TTC549 (cell line): ENCODE results near the gene NEK6.

Source experiments
- FAIRE-seq: peaks from 2 replicates; lab custom pipeline; 2012; peaks lifted over from hg19 to GRCh38; lab: Jason Lieb, UNC

NEK6 gene

DNA sequence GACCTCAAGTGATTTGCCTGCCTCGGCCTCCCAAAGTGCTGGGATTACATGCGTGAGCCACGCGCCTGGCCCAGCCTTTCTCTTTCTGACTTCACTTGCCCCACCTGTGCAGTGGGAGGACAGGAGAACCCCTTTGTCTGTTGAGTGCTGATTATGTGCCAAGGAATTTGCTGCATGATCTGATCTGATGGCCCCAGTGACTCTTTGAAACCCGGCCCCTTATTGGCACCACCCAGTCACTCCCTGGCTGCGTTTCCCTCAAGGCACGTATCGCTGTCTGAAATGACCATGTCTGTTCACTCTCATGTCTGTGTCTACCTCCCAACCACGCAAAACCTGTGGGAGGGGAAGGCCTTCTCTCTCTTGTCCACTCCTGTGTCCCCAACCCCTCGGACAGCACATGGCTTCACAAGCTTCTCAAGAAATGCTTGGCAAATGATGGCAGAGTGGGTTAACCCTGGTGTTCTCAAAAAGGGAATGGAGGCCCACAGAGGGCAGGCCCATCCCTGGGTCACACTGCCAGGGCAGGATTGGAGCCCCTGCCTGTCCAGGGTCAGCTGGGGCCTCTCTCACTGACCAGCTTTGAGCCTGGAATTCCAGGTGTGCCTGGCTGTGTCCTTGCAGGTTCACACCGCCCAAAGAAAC is 21.9 kb downstream of the NEK6 start:
- FAIRE-seq = no peak

DNA sequence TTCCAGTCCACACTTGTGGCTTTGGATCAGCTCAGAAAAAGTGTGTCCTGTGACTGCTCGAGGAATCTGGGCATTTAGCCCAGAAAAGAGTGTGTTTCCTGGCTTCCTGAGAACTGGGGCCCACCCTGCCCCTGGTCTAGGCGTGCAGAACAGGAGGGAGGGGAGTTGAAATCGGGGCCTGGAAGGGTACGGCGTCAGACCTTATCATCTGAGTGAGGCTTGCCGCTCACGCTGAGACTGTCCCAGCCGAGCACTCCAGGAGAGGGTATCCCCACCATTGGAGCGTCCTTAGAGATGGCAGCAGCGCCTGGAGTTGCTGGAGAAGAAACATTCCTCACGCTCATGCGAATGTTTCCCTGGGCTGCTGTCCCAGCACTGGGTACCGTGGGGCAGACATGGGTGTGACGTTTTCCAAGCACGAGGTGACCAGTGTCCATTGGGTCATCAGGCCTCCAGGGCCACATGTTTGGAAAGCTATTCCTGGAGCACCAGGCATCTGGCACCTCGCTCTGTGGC is 22.5 kb downstream of the NEK6 start:
- no peak for FAIRE-seq

DNA sequence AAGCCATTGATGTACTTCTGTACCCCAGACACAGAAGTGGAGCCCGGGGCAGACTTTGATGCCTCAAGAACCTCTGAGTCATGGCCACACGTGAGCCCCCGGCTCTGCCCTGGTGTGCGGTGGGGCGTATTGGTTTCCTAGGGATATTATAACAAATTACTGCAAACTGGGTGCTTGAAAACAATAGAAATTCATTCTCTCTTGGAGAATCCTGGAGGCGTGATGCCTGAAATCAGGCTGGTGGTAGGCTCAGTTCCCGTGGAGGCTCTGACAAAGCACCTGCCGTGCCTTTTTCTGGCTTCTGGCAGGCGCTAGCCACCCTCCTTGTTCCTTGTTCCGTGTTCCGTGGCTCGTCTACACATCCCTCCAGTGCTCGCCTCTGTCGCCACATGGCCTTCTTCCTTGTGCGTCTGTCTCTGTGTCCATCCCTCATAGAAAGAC is 24.2 kb downstream of the NEK6 start:
- FAIRE-seq = no peak

DNA sequence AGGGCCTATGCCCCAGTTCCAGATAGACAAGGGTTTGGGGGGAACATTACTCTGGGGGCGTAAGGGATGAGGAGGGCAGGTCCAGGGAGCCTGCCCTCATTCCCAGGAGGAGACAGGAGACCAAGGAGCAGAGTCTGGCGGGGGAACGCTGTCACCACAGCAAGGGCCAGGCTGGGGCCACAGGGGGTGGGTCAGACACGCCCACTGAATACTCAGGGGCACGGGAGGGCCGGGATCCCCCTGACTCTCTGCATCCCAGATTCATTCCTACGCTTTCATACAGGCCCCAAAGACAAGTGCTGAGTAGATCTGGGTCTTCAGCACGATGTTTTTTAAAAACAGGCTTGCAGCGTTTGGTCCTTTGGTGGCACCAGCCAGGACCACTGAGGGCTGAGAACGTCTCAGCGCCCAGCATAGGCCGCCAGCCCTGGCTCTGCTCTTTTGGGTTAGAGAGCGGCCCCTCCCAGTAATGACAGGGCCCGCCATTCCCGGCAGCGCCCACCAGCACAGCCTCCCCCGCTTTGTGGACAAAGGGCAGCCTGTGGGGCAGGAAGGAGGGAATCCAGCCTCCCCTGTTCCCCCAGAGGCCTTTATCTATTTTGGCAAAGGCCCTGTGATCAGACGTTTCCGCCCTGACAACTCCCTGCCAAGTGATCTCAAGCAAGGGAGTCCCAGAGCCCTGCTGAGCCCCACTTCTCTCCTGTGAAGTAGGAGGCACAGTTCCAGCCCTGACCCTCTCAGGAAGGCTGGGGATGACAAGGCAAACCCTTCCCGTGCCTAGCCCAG is 24.9 kb downstream of the NEK6 start:
- no peak for FAIRE-seq

- FAIRE-seq = no peak
Observed at GRCh38 chr9:124283228-124283814, 25.6 kb downstream of the NEK6 start.

DNA sequence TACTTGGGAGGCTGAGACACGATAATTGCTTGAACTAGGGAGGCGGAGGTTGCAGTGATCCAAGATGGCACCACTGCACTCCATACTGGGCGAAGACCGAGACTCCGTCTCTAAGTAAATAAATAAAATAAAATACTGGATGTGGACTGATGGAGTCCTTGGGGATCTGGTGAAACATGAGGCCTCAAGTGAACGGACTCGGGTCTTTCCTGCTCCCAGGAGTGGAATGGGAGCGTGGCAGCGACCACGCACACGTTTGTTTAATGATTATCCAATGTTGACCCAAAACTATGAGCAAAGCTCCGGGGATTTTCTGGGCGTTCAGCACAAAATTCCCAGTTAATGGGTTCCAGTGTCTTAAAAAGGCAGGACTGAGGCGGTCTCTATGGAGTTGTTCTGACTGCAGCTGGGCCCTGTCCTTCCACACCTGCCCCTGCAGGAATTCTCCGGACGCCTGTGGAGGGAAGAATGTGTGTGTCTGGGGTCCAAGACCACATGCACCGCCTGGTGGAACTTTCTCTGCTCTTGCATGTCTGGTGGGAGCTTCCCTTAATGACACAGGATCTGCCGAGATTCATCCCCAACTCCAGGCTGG is 26.6 kb downstream of the NEK6 start:
- FAIRE-seq = no peak

DNA sequence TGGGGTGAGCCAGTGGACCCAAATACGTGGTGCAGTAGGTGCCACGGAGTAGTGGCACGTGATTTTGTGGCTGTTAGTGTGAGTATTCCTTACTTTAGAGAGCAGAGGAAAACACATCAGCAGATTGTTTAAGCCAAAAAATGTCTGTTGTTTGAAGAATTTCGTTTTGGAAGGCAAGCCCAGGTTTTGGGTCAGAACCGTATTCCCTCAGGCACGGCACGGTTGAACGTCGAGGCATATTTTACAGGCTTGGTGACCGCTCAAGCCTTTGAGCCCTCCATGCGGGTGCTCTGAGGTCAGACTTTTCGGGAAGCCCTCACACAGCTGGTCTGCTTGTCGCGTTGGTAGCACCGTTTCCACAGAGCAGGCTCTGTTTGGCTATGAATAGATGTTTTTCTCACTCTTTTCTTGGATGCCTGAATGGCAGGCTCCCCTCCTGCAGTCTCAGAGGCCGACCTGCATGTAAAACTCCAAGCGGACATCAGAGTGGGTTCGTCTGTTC is 27.2 kb downstream of the NEK6 start:
- no peak for FAIRE-seq

DNA sequence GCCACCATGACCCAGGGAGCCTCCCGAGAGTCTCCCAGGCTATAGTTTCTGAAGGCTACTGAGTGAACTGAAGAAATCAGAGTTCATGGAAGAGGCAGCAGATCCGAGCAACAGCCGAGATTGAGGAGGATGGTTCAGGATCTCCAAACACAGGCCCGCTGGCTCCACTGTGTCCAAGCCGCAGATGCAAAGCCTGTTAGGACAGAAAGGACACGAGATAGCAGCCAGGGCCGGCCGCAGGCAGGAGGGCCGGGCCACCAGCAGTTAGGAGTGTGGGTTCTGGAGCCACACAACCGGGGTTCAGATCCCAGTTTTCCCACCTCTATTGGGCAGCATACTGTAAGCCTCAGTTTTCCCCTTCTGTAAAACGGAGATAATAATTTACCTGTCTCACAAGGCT is 27.7 kb downstream of the NEK6 start:
- FAIRE-seq = no peak

DNA sequence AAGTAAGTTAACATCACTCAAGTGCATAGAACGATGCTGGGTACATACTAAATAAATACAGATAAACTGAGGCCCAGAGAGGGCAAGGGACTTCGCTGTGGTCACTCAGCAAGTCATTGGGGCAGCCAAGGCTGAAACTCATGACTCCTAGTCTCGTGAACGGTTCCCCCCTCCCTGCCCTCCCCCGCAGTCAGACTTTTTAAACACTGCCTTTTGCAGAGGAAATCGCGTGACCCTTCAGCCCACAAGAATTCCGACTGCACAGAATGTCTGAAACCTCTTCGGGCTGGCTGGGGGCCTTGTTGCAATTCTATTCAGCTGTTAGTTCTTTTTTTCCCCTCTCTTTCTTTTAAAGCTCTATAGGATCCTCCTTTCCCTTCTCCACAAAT is 28.1 kb downstream of the NEK6 start:
- FAIRE-seq = no peak

DNA sequence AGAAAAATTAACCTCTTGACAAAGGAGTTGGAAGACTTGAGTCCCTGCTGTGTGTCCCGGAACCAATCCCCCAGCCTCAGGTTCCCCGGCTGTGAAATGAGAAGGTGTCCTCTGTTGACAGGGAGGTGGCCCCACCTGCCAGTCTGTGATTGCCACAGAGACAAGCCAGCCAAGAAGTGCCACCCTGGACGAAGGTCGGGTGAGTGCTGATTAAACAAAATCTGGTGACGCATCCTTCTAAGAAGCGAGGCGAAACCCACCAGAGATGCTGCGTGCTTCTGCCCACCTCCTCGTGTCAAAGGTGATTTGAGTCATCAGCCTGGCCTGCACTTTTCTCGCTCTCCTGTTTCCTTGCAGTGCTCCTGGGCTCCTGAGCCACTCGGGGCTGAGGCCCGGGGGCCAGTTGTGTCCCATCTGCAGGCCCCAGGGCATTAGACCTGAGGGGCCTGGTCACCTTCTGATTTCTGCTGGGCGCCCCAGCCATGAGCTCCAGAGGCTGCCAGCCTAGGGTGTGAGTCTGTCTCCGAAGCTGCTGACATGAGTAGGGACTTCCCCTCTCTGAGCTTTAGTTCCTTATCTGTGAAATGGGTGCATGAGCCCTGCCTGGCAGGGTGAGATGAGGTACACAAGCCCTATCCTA is 28.7 kb downstream of the NEK6 start:
- no peak for FAIRE-seq

DNA sequence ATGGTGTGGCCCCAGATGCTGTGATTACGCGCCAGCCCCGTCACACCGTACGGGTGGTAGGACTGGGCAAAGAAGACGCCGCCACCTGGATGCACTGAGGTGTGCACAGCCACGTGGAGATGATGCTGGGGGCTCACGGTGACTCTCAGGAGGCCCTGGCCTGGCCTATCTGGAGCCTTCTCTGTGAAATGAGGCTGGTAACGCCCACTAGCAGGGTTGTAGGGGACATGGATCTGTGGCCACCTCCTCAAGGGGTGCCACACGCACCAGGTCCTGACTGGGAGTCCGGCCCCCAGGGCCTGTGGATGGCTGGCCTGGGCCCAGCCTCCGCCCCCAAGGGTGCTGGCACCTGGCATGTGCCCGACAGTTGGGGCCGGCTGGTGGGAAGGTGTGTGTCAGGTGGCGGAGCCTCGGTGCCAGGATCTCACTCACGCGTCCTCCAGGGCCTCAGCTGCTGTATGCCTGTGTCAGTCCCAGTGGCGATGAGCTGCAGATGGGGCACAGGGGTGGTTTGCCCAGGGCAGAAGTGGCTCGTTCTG is 32.4 kb downstream of the NEK6 start:
- no peak for FAIRE-seq

GRCh38 chr9:124290743-124291554 is 33.2 kb downstream of the NEK6 start:
- FAIRE-seq = no peak

GRCh38 chr9:124291801-124292396 is 34.1 kb downstream of the NEK6 start:
- no peak for FAIRE-seq

DNA sequence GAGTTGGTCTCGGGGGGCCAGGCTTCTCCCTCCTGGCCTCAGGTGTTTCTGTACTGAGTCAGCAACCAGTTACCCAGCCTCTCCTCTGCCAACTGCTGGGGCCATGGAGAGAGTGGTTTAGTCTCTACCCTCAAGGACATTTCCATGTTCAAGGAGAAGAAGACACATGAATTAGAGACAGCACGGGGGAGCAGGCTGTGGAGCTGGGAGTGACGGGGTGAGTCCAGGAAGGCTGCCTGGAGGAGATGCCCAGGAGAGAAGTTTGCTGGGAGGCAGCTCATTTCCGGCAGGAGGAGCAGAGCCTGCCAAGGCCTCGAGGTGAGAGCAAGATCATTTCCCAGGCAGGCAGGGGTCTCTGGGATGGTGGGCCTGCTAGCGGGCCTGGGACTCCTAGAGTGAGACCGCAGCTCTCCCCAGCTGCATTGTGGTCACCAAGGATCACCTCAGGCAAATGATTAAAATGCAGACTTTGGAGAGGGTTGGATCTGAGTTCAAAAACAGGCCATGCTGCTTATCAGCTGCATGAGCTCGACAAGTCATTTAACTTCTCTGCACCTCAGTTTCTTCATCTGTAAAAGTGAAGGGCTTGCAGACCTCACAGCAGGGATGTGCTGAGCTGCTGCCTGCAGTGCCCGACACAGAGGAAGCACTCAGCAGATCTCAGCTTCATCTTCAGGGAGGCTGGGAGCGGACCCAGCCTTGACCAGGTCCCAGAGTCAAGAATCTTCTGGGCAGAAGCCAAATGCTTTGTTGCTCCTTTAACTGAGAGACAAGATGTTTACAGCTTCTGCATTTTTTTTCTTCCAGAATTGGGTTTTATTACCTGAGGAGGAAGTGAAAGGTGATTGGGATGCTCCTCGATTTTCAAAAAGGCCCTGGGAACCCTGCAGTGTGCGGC is 35.2 kb downstream of the NEK6 start:
- no peak for FAIRE-seq

- FAIRE-seq = no peak
Observed at GRCh38 chr9:124293718-124294506, 36.2 kb downstream of the NEK6 start.

DNA sequence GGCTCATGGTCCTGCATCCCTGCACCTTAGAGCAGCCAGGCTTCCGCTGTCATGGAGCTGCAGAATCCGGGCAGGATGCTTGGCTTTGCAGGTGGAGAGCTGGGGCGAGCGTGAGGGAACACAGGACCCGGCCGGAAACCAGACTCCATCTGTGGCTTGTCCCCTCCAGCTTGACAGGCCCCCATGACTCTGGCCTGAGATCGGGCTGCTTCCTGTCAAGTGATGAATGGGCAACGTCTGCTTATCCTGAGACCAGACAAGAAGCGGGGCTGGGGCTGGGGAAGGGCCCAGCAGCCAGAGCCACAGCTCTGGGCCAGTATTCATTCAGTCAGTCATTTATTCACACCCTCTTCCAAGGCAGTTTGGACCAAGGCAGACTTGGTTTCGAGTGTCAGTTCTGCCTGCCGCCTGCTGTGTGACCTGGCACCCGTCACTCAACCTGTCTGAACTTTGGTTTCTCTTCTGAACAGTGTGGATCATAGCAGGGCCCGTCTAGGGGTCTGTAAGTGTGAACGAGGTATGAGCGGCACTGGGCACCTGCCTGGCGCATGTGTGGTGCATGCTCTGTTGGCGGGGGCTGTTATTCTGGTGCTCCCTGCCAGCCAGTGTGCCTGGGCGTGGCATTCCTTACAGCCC is 37.5 kb downstream of the NEK6 start:
- no peak for FAIRE-seq

- no peak for FAIRE-seq
Observed at GRCh38 chr9:124296094-124296493, 38.3 kb downstream of the NEK6 start.
